ENCODE data around the gene ADAMTS18. TPM values are rescaled to one million over a fixed set of nuclear protein-coding genes. Genes with fewer than 3 reads are reported as not detected.

Gene ADAMTS18
- polyA plus RNA-seq, 2 of the 4 experiments (the other 2 are of a cell fraction), result 0.03 TPM; not detected in 1

DNA sequence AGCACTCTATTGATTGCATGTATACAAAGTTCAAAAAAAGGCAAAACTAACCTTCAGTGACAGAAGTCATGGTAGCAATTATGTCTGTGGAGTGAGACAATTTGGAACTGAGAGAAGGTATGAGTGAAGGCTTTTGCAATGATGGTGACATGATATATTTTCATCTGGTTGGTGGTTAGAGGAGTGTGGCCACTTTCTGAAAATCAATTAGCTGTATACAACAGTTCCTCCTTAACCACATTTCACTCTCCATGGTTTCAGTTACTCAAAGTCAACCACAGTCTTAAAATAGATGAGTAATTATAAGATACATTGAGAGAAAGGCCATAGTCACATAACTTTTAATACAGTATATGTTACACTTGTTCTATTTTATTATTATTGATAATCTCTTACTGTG lies 26.2 kb downstream of the ADAMTS18 start:
- CTCF ChIA-PET, result no interaction called here
- no peak overlapping the region for H3K4me3 ChIP-seq
- H3K4me2 ChIP-seq, result no peak overlapping the region
- POLR2A ChIA-PET, result no interaction called here
- H3K9me3 ChIP-seq, result peaks cover 9% of the 10 kb centered on the region; the same call in 2 of the 3 replicates
- H3K4me1 ChIP-seq, result no peaks in the 10 kb centered on the region
- ATAC-seq (no peak), FAIRE-seq (no peak), DNase-seq (ENCODE audit: low read depth in 1 of 2, low spot score in 1 of 2) (no peak)
- no peak overlapping the region for H3K27ac ChIP-seq
- TF ChIP-seq HOXA7 (CRISPR knock-in tag; IDR thresholded peaks at IDR 0.05) (no peak), BHLHE40 (IDR thresholded peaks at IDR 0.05; ENCODE audit: low read depth, low read length) (no peak), CTCF (IDR thresholded peaks at IDR 0.05) (no peak), CBX2 (IDR thresholded peaks at IDR 0.05; ENCODE audit: borderline replicate concordance, low read depth) (no peak), EP300 (IDR thresholded peaks at IDR 0.05) (no peak)

- no peak for TF ChIP-seq ZSCAN20 (CRISPR knock-in tag; IDR thresholded peaks at IDR 0.05)
- TF ChIP-seq PBX3 (IDR thresholded peaks at IDR 0.05), result no peak
- no peak for TF ChIP-seq ESRRA (IDR thresholded peaks at IDR 0.05; ENCODE audit: borderline replicate concordance, low read length)
- TF ChIP-seq CHD2 (IDR thresholded peaks at IDR 0.05; ENCODE audit: low read length, partially characterized antibody), result no peak
- no peak for TF ChIP-seq ZFP36 (IDR thresholded peaks at IDR 0.05; ENCODE audit: borderline replicate concordance, partially characterized antibody)
- no peak for TF ChIP-seq CHD4 (IDR thresholded peaks at IDR 0.05; ENCODE audit: borderline replicate concordance)
- TF ChIP-seq NFE2L2 (conservative IDR thresholded peaks at IDR 0.05; ENCODE audit: low read length), result no peak
- TF ChIP-seq POLR2AphosphoS2 (conservative IDR thresholded peaks at IDR 0.05; ENCODE audit: low read length), result no peak
- no peak for TF ChIP-seq HOXB5 (CRISPR knock-in tag; IDR thresholded peaks at IDR 0.05)
- no peak for TF ChIP-seq MAZ (IDR thresholded peaks at IDR 0.05; ENCODE audit: borderline replicate concordance, low read depth, low read length)
- TF ChIP-seq KDM5A (IDR thresholded peaks at IDR 0.05), result no peak
- TF ChIP-seq HOXA7 (CRISPR knock-in tag; IDR thresholded peaks at IDR 0.05), result no peak
- TF ChIP-seq, protein P1, sequence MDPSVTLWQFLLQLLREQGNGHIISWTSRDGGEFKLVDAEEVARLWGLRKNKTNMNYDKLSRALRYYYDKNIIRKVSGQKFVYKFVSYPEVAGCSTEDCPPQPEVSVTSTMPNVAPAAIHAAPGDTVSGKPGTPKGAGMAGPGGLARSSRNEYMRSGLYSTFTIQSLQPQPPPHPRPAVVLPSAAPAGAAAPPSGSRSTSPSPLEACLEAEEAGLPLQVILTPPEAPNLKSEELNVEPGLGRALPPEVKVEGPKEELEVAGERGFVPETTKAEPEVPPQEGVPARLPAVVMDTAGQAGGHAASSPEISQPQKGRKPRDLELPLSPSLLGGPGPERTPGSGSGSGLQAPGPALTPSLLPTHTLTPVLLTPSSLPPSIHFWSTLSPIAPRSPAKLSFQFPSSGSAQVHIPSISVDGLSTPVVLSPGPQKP (IDR thresholded peaks at IDR 0.05; ENCODE audit: low read depth, low read length), result no peak
- no peak for TF ChIP-seq CBX8 (IDR thresholded peaks at IDR 0.05)
- no peak for TF ChIP-seq NPAS2 (CRISPR knock-in tag; IDR thresholded peaks at IDR 0.05; ENCODE audit: borderline replicate concordance)
- no peak for TF ChIP-seq RNF2 (IDR thresholded peaks at IDR 0.05; ENCODE audit: borderline replicate concordance, low read depth)
- TF ChIP-seq ZC3H11A (IDR thresholded peaks at IDR 0.05), result no peak
- TF ChIP-seq KDM1A (IDR thresholded peaks at IDR 0.05; ENCODE audit: low read depth), result no peak
- ATAC-seq (no peak), FAIRE-seq (no peak), DNase-seq (ENCODE audit: low read depth in 1 of 2, low spot score in 1 of 2) (peak in 1 of 2 experiments; percentile 9)
- ChIA-PET CTCF (interaction anchor here (0.9 kb wide), 1 partner anchor 10 kb away, joined by 3 read pairs; no protein-coding TSS in a partner anchor), POLR2A (no interaction called here)
- Histone ChIP-seq H3K9me3 (peaks cover 9% of the 10 kb centered on the region; the same call in 2 of the 3 replicates), H3K4me2 (no peak overlapping the region), H3K27ac (no peak overlapping the region), H3K4me3 (no peak overlapping the region), H3K4me1 (no peaks in the 10 kb centered on the region)
- WGBS (ENCODE audit: missing lambda C conversion rate), result 83% methylated on average over 1 of the region's 1 CpG
Measured at GRCh38 chr16:77406680-77407079, 28.2 kb downstream of the ADAMTS18 start.

GRCh38 chr16:77404775-77405174 lies 30.1 kb downstream of the ADAMTS18 start:
- ChIA-PET POLR2A (no interaction called here), CTCF (no interaction called here)
- FAIRE-seq (no peak), ATAC-seq (no peak), DNase-seq (ENCODE audit: low read depth in 1 of 2, low spot score in 1 of 2) (no peak)
- no peaks in the 10 kb centered on the region for H3K4me1 ChIP-seq
- no peak overlapping the region for H3K4me2 ChIP-seq
- 13% methylated on average over 1 of the region's 1 CpG for WGBS (ENCODE audit: missing lambda C conversion rate)
- no peak overlapping the region for H3K4me3 ChIP-seq
- TF ChIP-seq ZFP36 (IDR thresholded peaks at IDR 0.05; ENCODE audit: borderline replicate concordance, partially characterized antibody) (no peak), RCOR1 (IDR thresholded peaks at IDR 0.05; ENCODE audit: low read depth, low read length) (no peak), CTCF (IDR thresholded peaks at IDR 0.05) (no peak), CBX2 (IDR thresholded peaks at IDR 0.05; ENCODE audit: borderline replicate concordance, low read depth) (no peak), ZNF302 (CRISPR knock-in tag; IDR thresholded peaks at IDR 0.05) (no peak), TFCP2L1 (CRISPR knock-in tag; IDR thresholded peaks at IDR 0.05) (no peak)
- no peak overlapping the region for H3K27ac ChIP-seq
- H3K9me3 ChIP-seq, result peaks cover 9% of the 10 kb centered on the region; the same call in 2 of the 3 replicates
